Cardiac fibroblast (primary cell): ENCODE results near the gene AS3MT.
A peak's percentile ranks its signal among the peaks of the same experiment; 100 is the strongest.

ENCODE experiments used
- DNase-seq, 2 donors: peaks; one replicate each; pipeline versions ENCODE4 v3.0.0 to v3.0.0-alpha.2; 2010; ENCODE audit warnings: low read depth in 2 of 2
- H3K4me3 ChIP-seq, 2 donors: replicated peaks in 1 of 2; 1 replicate in 1 of 2; 2 replicates in 1 of 2; pipeline ENCODE4 v1.5.1; 2011; ENCODE audit warnings: low read depth in 2 of 2, low read length in 2 of 2, mild to moderate bottlenecking in 2 of 2, moderate library complexity in 1 of 2
- TF ChIP-seq, protein P1 (sequence below): IDR thresholded peaks from one replicate; pipeline ENCODE4 v1.5.1; 2011; ENCODE audit warnings: low read depth, mild to moderate bottlenecking, low read length, inconsistent platforms

Gene AS3MT

DNA sequence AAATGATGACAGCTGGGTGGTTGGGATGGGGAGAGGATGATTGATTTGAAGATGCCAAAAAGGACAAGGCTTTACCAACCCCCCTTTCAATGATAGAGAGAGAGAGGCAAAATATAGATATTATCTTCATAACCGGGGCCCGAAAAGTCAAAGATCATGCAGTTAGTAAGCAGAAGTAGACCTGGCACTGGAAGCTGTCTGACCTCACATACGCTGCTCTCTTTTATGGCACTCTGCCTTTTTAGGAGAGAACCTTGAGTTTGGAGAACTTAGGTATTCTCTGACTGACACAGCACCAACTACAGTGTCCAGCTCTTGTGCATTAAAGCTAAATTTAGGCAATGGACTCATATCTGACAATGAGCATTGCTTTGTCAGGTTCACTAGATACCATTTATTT lies 79.5 kb downstream of the AS3MT start:
- TF ChIP-seq, protein P1, sequence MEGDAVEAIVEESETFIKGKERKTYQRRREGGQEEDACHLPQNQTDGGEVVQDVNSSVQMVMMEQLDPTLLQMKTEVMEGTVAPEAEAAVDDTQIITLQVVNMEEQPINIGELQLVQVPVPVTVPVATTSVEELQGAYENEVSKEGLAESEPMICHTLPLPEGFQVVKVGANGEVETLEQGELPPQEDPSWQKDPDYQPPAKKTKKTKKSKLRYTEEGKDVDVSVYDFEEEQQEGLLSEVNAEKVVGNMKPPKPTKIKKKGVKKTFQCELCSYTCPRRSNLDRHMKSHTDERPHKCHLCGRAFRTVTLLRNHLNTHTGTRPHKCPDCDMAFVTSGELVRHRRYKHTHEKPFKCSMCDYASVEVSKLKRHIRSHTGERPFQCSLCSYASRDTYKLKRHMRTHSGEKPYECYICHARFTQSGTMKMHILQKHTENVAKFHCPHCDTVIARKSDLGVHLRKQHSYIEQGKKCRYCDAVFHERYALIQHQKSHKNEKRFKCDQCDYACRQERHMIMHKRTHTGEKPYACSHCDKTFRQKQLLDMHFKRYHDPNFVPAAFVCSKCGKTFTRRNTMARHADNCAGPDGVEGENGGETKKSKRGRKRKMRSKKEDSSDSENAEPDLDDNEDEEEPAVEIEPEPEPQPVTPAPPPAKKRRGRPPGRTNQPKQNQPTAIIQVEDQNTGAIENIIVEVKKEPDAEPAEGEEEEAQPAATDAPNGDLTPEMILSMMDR: no peak
- H3K4me3 ChIP-seq: no peak overlapping the region
- DNase-seq: no peak

DNA sequence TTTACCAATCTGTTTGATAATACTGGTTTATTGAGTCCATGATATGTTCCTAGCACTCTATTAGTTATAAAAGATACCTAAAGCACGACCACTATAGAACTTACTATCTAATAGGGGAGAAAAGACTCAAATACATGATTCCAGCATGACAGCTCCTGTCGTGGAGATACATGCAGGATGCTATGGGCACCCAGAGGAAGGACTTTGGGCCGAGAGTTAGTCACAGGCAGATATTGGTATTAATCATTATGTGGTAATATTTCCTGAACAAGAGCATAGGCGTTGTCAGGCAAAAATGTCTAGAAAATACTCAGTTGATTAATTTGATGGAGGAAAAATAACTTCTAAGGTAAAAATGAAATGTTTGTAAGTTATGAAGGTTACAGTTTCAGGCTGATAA lies 80.6 kb downstream of the AS3MT start:
- TF ChIP-seq, protein P1: no peak
- DNase-seq: peak in 1 of 2 donors; percentile 24
- H3K4me3 ChIP-seq: no peak overlapping the region

GRCh38 chr10:102951316-102951715 lies 82.0 kb downstream of the AS3MT start:
- no peak overlapping the region for H3K4me3 ChIP-seq
- DNase-seq: peak in 1 of 2 donors; percentile 6
- TF ChIP-seq, protein P1: no peak
